HEK293 (cell line): ENCODE measurements around the gene PPP1R36.

ENCODE experiments used
- CTCF ChIP-seq: fragments of 450-650 bp; formaldehyde crosslinking; IDR thresholded peaks from 2 replicates; pipeline ENCODE4 v1.5.1; 2016; ENCODE audit warnings: missing biosample characterization, missing genetic modification characterization
- ELK4 ChIP-seq: IDR thresholded peaks from 2 replicates; pipeline ENCODE4 v1.6.1; 2011; ENCODE audit warnings: mild to moderate bottlenecking, low read depth, low read length, borderline replicate concordance
- REPIN1 ChIP-seq: fragments of 450-650 bp; formaldehyde crosslinking; IDR thresholded peaks from 2 replicates; pipeline ENCODE4 v1.5.1; 2017; ENCODE audit warnings: missing biosample characterization, missing genetic modification characterization, low read depth
- REST ChIP-seq: fragments of 450-650 bp; formaldehyde crosslinking; IDR thresholded peaks from 2 replicates; pipeline ENCODE4 v1.5.1; 2016; ENCODE audit warnings: missing biosample characterization, missing genetic modification characterization
- ZNF2 ChIP-seq: fragments of 450-650 bp; formaldehyde crosslinking; IDR thresholded peaks from 2 replicates; pipeline ENCODE4 v1.5.1; 2016; ENCODE audit warnings: missing biosample characterization, missing genetic modification characterization
- ZNF24 ChIP-seq: fragments of 450-650 bp; formaldehyde crosslinking; IDR thresholded peaks from 2 replicates; pipeline ENCODE4 v1.5.1; 2016; ENCODE audit warnings: missing biosample characterization, missing genetic modification characterization
- ZNF529 ChIP-seq: fragments of 450-650 bp; formaldehyde crosslinking; IDR thresholded peaks from 2 replicates; pipeline ENCODE4 v1.5.1; 2017; ENCODE audit warnings: missing genetic modification characterization, missing biosample characterization; ENCODE audit not compliant: insufficient replicate concordance
- ZNF549 ChIP-seq: fragments of 450-650 bp; IDR thresholded peaks from 2 replicates; pipeline ENCODE4 v1.5.1; 2018; ENCODE audit warnings: missing biosample characterization, missing genetic modification characterization, mild to moderate bottlenecking, inconsistent platforms, moderate library complexity
- ZNF670 ChIP-seq: fragments of 450-650 bp; formaldehyde crosslinking; IDR thresholded peaks from 2 replicates; pipeline ENCODE4 v1.5.1; 2016; ENCODE audit warnings: missing biosample characterization, missing genetic modification characterization, low read depth
- ZNF785 ChIP-seq: fragments of 450-650 bp; formaldehyde crosslinking; IDR thresholded peaks from 2 replicates; pipeline ENCODE4 v1.5.1; 2016; ENCODE audit warnings: missing biosample characterization, missing genetic modification characterization
- ZSCAN30 ChIP-seq: fragments of 450-650 bp; IDR thresholded peaks from 2 replicates; pipeline ENCODE4 v1.5.1; 2018; ENCODE audit warnings: missing biosample characterization, mild to moderate bottlenecking, missing genetic modification characterization, moderate library complexity
- ZSCAN5A ChIP-seq: fragments of 450-650 bp; formaldehyde crosslinking; IDR thresholded peaks from 2 replicates; pipeline ENCODE4 v1.5.1; 2016; ENCODE audit warnings: missing biosample characterization, missing genetic modification characterization

GRCh38 chr14:64531567-64531966, 18.2 kb upstream of the PPP1R36 start:
- TF ChIP-seq REST (tag by site-specific recombination) (no peak), ZNF529 (tag by site-specific recombination) (no peak), ZNF549 (no peak), CTCF (tag by site-specific recombination) (no peak), ZNF670 (no peak), REPIN1 (tag by site-specific recombination) (no peak), ZNF2 (tag by site-specific recombination) (no peak), ELK4 (no peak), ZNF24 (tag by site-specific recombination) (no peak), ZSCAN5A (no peak), ZNF785 (tag by site-specific recombination) (no peak), ZSCAN30 (tag by site-specific recombination) (no peak)
